ENCODE results near the gene CERK. TPM values are rescaled to one million over a fixed set of nuclear protein-coding genes. Genes with fewer than 3 reads are reported as not detected.
A peak's percentile ranks its signal among the peaks of the same experiment; 100 is the strongest.
"Not testable (repeated sequence)": the region's sequence is repeated elsewhere in the genome, so short reads cannot be mapped to it uniquely, and the experiment has no call there.

CERK gene
- total RNA-seq, 1 experiment from 2014 or later = 30.9 TPM

DNA sequence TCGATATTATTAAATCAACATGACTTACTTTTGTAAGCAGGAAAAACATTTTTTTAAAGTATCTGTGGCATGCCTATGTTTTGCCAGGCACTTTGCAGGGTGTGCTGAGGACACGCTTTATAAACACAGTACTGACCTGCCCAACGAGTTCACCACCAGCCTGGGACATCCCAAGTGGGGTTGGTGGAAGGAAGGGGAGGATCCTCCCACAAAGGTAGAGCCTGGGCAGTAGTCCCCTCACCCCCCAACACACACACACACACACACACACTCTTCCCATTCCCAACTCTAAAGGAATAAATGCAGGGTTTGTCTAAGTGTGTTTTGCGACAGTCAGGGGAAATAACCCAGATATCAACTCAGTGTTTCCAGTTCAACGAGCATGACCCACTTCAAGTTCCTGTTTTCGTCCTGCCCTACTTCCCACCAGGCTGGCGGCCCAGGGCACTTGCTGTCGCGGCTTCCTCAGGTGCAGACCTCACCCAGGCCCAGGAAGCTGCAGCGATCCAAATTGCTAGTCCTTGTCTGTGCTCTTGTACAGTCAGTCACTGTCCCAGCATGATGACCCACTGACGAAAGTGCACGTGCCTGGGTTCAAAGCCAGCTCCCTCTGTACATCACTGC, 3.1 kb downstream of the CERK start:
- POLR2A ChIA-PET = no interaction called here
- H3K27me3 ChIP-seq (ENCODE audit: control insufficient read depth, insufficient read depth, low read length) = no peaks in the 10 kb centered on the region
- no peaks in the 10 kb centered on the region for H3K9me3 ChIP-seq (ENCODE audit: control insufficient read depth, insufficient read depth, low read depth, low read length)
- intact Hi-C loops (cut with micrococcal nuclease; ENCODE audit: unreplicated experiment) (no loop called here), in situ Hi-C loops (cut with HindIII; ENCODE audit: low pct_unique_long_range_greater_than_20kb, low sequenced_read_pairs) (no loop called here)
- BruUV-seq (replicated peaks) = no TSS peak
- no peaks in the 10 kb centered on the region; the same call in 1 of the 2 replicates for H3K36me3 ChIP-seq (ENCODE audit: control insufficient read depth, insufficient read depth, low read length)
- CTCF ChIA-PET = interaction anchor here (0.5 kb wide), 1 partner anchor 32 kb away, joined by 3 read pairs; no protein-coding TSS in a partner anchor
- no peak overlapping the region for H3K4me3 ChIP-seq (ENCODE audit: low read depth in 2 of 2, low read length in 2 of 2)
- H3K27ac ChIP-seq (ENCODE audit: low read length) = no peak overlapping the region
- H3K4me1 ChIP-seq (ENCODE audit: control insufficient read depth, insufficient read depth, low read length) = peaks cover 26% of the 10 kb centered on the region
- no peak for TF ChIP-seq POLR2AphosphoS5 (IDR thresholded peaks at IDR 0.05; ENCODE audit: low read depth, low read length)
- TF ChIP-seq CTCF (IDR thresholded peaks at IDR 0.05) = no peak
- TF ChIP-seq TCF7L2 (IDR thresholded peaks at IDR 0.05; ENCODE audit: low read depth, low read length) = no peak
- no peak for TF ChIP-seq SIN3A (IDR thresholded peaks at IDR 0.05; ENCODE audit: borderline replicate concordance, insufficient read depth, low read depth, low read length)
- no peak for TF ChIP-seq REST (IDR thresholded peaks at IDR 0.05; ENCODE audit: insufficient read depth in 1 of 2, low read depth in 2 of 2, low read length in 1 of 2)
- ATAC-seq (no peak), DNase-seq (ENCODE audit: low read depth, low spot score) (no peak)

- DNase-seq (ENCODE audit: low read depth, low spot score); ATAC-seq; H3K27me3 ChIP-seq (ENCODE audit: control insufficient read depth, insufficient read depth, low read length); CTCF ChIA-PET; H3K27ac ChIP-seq (ENCODE audit: low read length); in situ Hi-C loops (cut with HindIII; ENCODE audit: low pct_unique_long_range_greater_than_20kb, low sequenced_read_pairs); H3K36me3 ChIP-seq (ENCODE audit: control insufficient read depth, insufficient read depth, low read length); intact Hi-C loops (cut with micrococcal nuclease; ENCODE audit: unreplicated experiment); H3K4me3 ChIP-seq (ENCODE audit: low read depth in 2 of 2, low read length in 2 of 2); H3K9me3 ChIP-seq (ENCODE audit: control insufficient read depth, insufficient read depth, low read depth, low read length): not testable (repeated sequence)
- peaks cover 23% of the 10 kb centered on the region for H3K4me1 ChIP-seq (ENCODE audit: control insufficient read depth, insufficient read depth, low read length)
- TSS peak; percentile 57 for BruUV-seq (replicated peaks)
- POLR2A ChIA-PET = interaction anchor here (0.5 kb wide), 1 partner anchor 36 kb away, joined by 3 read pairs; no protein-coding TSS in a partner anchor
Measured at GRCh38 chr22:46734213-46734722, 3.8 kb downstream of the CERK start.

DNA sequence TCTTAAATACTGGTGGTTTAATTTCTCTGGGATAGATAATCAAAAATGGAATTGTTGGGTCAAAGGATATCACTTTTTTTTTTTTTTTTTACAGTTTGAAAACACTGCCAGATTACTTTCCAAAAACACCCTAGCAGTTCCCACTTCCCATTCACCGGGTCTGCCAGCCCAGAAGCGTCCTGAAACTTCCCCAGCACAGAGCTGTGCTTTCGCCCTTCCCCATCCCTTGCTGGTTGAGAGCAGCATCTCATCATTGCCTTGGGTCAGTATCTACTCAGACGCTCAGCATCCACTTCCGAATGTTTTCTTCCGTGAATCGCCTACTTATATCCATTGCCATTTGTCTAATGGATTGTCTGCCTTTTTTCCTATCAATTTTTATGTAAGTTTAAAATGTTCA, 5.5 kb downstream of the CERK start:
- in situ Hi-C loops (cut with HindIII; ENCODE audit: low pct_unique_long_range_greater_than_20kb, low sequenced_read_pairs) (no loop called here), intact Hi-C loops (cut with micrococcal nuclease; ENCODE audit: unreplicated experiment) (no loop called here)
- no TSS peak for BruUV-seq (replicated peaks)
- ChIA-PET POLR2A (no interaction called here), CTCF (no interaction called here)
- no peak for TF ChIP-seq REST (IDR thresholded peaks at IDR 0.05; ENCODE audit: insufficient read depth in 1 of 2, low read depth in 2 of 2, low read length in 1 of 2)
- no peaks in the 10 kb centered on the region for H3K27me3 ChIP-seq (ENCODE audit: control insufficient read depth, insufficient read depth, low read length)
- H3K9me3 ChIP-seq (ENCODE audit: control insufficient read depth, insufficient read depth, low read depth, low read length) = no peaks in the 10 kb centered on the region
- H3K4me1 ChIP-seq (ENCODE audit: control insufficient read depth, insufficient read depth, low read length) = peaks cover 17% of the 10 kb centered on the region; the same call in 1 of the 2 replicates
- no peak for ATAC-seq
- no peak for DNase-seq (ENCODE audit: low read depth, low spot score)
- no peak overlapping the region for H3K4me3 ChIP-seq (ENCODE audit: low read depth in 2 of 2, low read length in 2 of 2)
- no peak overlapping the region for H3K27ac ChIP-seq (ENCODE audit: low read length)
- H3K36me3 ChIP-seq (ENCODE audit: control insufficient read depth, insufficient read depth, low read length) = no peaks in the 10 kb centered on the region; the same call in 1 of the 2 replicates
